K562 (cell line): Measurements from ENCODE around the gene CH25H. TPM values are rescaled to one million over a fixed set of nuclear protein-coding genes. Genes with fewer than 3 reads are reported as not detected.

Source experiments
- ATAC-seq: fragments of 200-7000 bp; cut with Tn5 transposase; 3 replicates; pipeline ENCODE4 v1.9.1; 2020; ENCODE audit warnings: moderate library complexity
- BruUV-seq: library from RNA; stranded (reverse); fragments of 400-500 nt; replicated peaks from 2 replicates; lab custom pipeline; 2021; lab: Mats Ljungman, UMichigan
- CTCF ChIA-PET: fragments of 300-600 bp; formaldehyde crosslinking; extraction: SDS; loops from one replicate; lab custom pipeline; 2021; ENCODE audit warnings: low intra/inter-chr PET ratio; lab: Yijun Ruan, JAX
- POLR2A ChIA-PET: fragments of 300-600, 350-650 bp; sonication (Branson Sonifier 250); formaldehyde crosslinking; extraction: SDS; loops from one replicate; lab custom pipeline; 2021; ENCODE audit warnings: antibody characterized with exemption, inconsistent platforms; lab: Yijun Ruan, JAX
- DNase-seq, 4 experiments: peaks; one replicate each; pipeline versions ENCODE4 v3.0.0 to v3.0.0-alpha.2; 2011 to 2018; ENCODE audit warnings: low spot score in 3 of 4, mixed read lengths in 3 of 4; ENCODE audit errors: extremely low read depth in 1 of 4
- FAIRE-seq: peaks from 2 replicates; lab custom pipeline; 2011; peaks lifted over from hg19 to GRCh38; lab: Jason Lieb, UNC
- H2AFZ ChIP-seq: 2 replicates; pipeline ENCODE4 v1.6.0; 2011; ENCODE audit warnings: low read depth, low read length, control low read depth, inconsistent platforms
- H3K27ac ChIP-seq: fragments of 200-600 bp; 3 replicates; pipeline ENCODE4 v1.8.0; 2011; ENCODE audit warnings: low read depth, mild to moderate bottlenecking, control low read depth, inconsistent platforms, low read length, moderate library complexity, mixed read lengths; ENCODE audit errors: extremely low read depth
- H3K27me3 ChIP-seq, 2 experiments: fragments of 300-600 bp in 1 of 2; 2 replicates in 1 of 2; 3 replicates in 1 of 2; pipeline versions ENCODE4 v1.6.0 to v1.8.0; 2011; ENCODE audit warnings: inconsistent platforms in 2 of 2, low read length in 2 of 2, mild to moderate bottlenecking in 1 of 2, mixed read lengths in 1 of 2, moderate library complexity in 1 of 2; ENCODE audit not compliant: control insufficient read depth in 2 of 2, insufficient read depth in 2 of 2
- H3K36me3 ChIP-seq: fragments of 300-600 bp; 3 replicates; pipeline ENCODE4 v1.8.0; 2011; ENCODE audit warnings: mild to moderate bottlenecking, low read length, inconsistent platforms; ENCODE audit not compliant: control insufficient read depth, insufficient read depth
- H3K4me1 ChIP-seq, 2 experiments: fragments of 200-600 bp in 1 of 2; replicated peaks in 1 of 2; 2 replicates in 1 of 2; 3 replicates in 1 of 2; pipeline versions ENCODE4 v1.5.1 to v1.8.0; 2011; ENCODE audit warnings: inconsistent platforms in 2 of 2, low read length in 2 of 2, mild to moderate bottlenecking in 1 of 2, mixed read lengths in 1 of 2, moderate library complexity in 1 of 2; ENCODE audit not compliant: control insufficient read depth in 2 of 2, insufficient read depth in 2 of 2
- H3K4me2 ChIP-seq: 2 replicates; pipeline ENCODE4 v1.6.1; 2011; ENCODE audit warnings: low read length, control low read depth, inconsistent platforms, mixed read lengths; ENCODE audit not compliant: insufficient read depth
- H3K4me3 ChIP-seq: fragments of 200-600 bp; sonication (generic), shearing (Covaris generic); 2 replicates; pipeline ENCODE4 v1.5.1; 2016; ENCODE audit warnings: control low read depth, inconsistent platforms
- H3K79me2 ChIP-seq: fragments of 200-600 bp; 3 replicates; pipeline ENCODE4 v1.8.0; 2011; ENCODE audit warnings: low read length, inconsistent platforms; ENCODE audit not compliant: control insufficient read depth, insufficient read depth
- H3K9ac ChIP-seq, 2 experiments: 2 replicates each; pipeline versions ENCODE4 v1.6.0 to v1.6.1; 2011; ENCODE audit warnings: low read depth in 2 of 2, low read length in 2 of 2, control low read depth in 1 of 2, inconsistent platforms in 1 of 2, mild to moderate bottlenecking in 1 of 2, mixed read lengths in 1 of 2; ENCODE audit not compliant: insufficient read depth in 1 of 2
- H3K9me1 ChIP-seq: one replicate; pipeline ENCODE4 v1.6.0; 2011; ENCODE audit warnings: inconsistent platforms, mild to moderate bottlenecking, low read length, moderate library complexity; ENCODE audit not compliant: control insufficient read depth, insufficient read depth
- H3K9me3 ChIP-seq: replicated peaks from 2 replicates; pipeline ENCODE4 v1.5.1; 2011; ENCODE audit warnings: low read depth, low read length, inconsistent platforms; ENCODE audit not compliant: control insufficient read depth, insufficient read depth
- H4K20me1 ChIP-seq: replicated peaks from 2 replicates; pipeline ENCODE4 v1.6.1; 2011; ENCODE audit warnings: low read length, inconsistent platforms, mixed read lengths; ENCODE audit not compliant: control insufficient read depth, insufficient read depth
- CTCF ChIP-seq, 3 experiments: IDR thresholded peaks in 2 of 3; conservative IDR thresholded peaks in 1 of 3; 2 replicates each; pipeline ENCODE4 v1.5.1; 2011 to 2012; ENCODE audit warnings: low read length in 3 of 3, mild to moderate bottlenecking in 3 of 3, control low read depth in 2 of 3, improper control_type of control experiment in 1 of 3, inconsistent platforms in 1 of 3, low read depth in 1 of 3, mixed read lengths in 1 of 3, moderate library complexity in 1 of 3; ENCODE audit not compliant: insufficient read depth in 2 of 3
- FOXA1 ChIP-seq: fragments of 450-650 bp; IDR thresholded peaks from 2 replicates; pipeline ENCODE4 v1.6.1; 2016; ENCODE audit warnings: mild to moderate bottlenecking, borderline replicate concordance
- IRF2 ChIP-seq: sonication (generic); formaldehyde crosslinking; IDR thresholded peaks from 2 replicates; pipeline ENCODE4 v1.8.1; 2022; ENCODE audit warnings: mild to moderate bottlenecking, missing genetic modification reagents
- KLF16 ChIP-seq: IDR thresholded peaks from 2 replicates; pipeline ENCODE4 v1.6.1; 2016; ENCODE audit warnings: antibody characterized with exemption
- MLX ChIP-seq, 2 experiments: fragments of 450-650 bp in 1 of 2; sonication (generic) in 1 of 2; formaldehyde crosslinking; conservative IDR thresholded peaks; 2 replicates each; pipeline versions ENCODE4 v1.4.0 to v1.8.1; 2020 to 2022; ENCODE audit warnings: mild to moderate bottlenecking in 1 of 2, missing genetic modification reagents in 1 of 2
- NR2F6 ChIP-seq: fragments of 450-650 bp; formaldehyde crosslinking; IDR thresholded peaks from 2 replicates; pipeline ENCODE4 v1.4.0; 2020; ENCODE audit warnings: mild to moderate bottlenecking
- PML ChIP-seq: IDR thresholded peaks from 2 replicates; pipeline ENCODE4 v1.6.1; 2012; ENCODE audit warnings: low read length, inconsistent platforms
- RREB1 ChIP-seq: fragments of 250-450 bp; sonication (Bioruptor Pico); IDR thresholded peaks from 2 replicates; pipeline ENCODE4 v1.4.0; 2020
- TGIF2 ChIP-seq: sonication (generic); formaldehyde crosslinking; IDR thresholded peaks from 2 replicates; pipeline ENCODE4 v1.8.1; 2022; ENCODE audit warnings: mild to moderate bottlenecking, missing genetic modification reagents, moderate library complexity
- TOE1 ChIP-seq, 2 experiments: fragments of 450-650 bp in 1 of 2; sonication (generic) in 1 of 2; formaldehyde crosslinking in 1 of 2; IDR thresholded peaks; 2 replicates each; pipeline versions ENCODE4 v1.7.1 to v1.8.0; 2016 to 2022; ENCODE audit warnings: borderline replicate concordance in 2 of 2, mild to moderate bottlenecking in 2 of 2, antibody characterized with exemption in 1 of 2, inconsistent platforms in 1 of 2, low read depth in 1 of 2, missing genetic modification reagents in 1 of 2, moderate library complexity in 1 of 2
- ZFP36 ChIP-seq: fragments of 150-350 bp; IDR thresholded peaks from 2 replicates; pipeline ENCODE4 v1.6.1; 2018; ENCODE audit warnings: low read length, low read depth; ENCODE audit not compliant: partially characterized antibody
- ZNF143 ChIP-seq: sonication (generic); formaldehyde crosslinking; IDR thresholded peaks from 2 replicates; pipeline ENCODE4 v1.9.0; 2022; ENCODE audit warnings: mild to moderate bottlenecking, missing genetic modification reagents
- ZNF274 ChIP-seq: IDR thresholded peaks from 2 replicates; pipeline ENCODE4 v1.6.1; 2011; ENCODE audit warnings: low read depth, mild to moderate bottlenecking, low read length, moderate library complexity, borderline replicate concordance
- in situ Hi-C: fragments of 300-500 bp; cut with MboI; formaldehyde crosslinking; loops from 4 replicates; pipeline ENCODE4 v1.15.0; 2018; ENCODE audit warnings: inconsistent platforms, mixed read lengths
- intact Hi-C: fragments of 100-400 bp; cut with micrococcal nuclease; formaldehyde crosslinking; loops from 2 replicates; pipeline ENCODE4 v1.14.2; 2022
- polyA plus RNA-seq, 8 experiments: library from polyadenylated mRNA; depleted of rRNA in 4 of 8; stranded (reverse) in 5 of 8; unstranded in 3 of 8; fragments of >200 nt; fragmentation: Nextera tagmentation in 2 of 8; fragmentation: Illumina TruSeq in 1 of 8; extraction: Ambion mirVana in 2 of 8; extraction: Trizol in 1 of 8; gene quantifications; 2 replicates each; pipeline versions ENCODE4 v1.2.1 to v1.2.3, GENCODE V29; 2011 to 2014; ENCODE audit warnings: inconsistent platforms in 1 of 8, missing spikeins in 1 of 8
- total RNA-seq, 7 experiments: library from RNA; depleted of rRNA in 6 of 7; stranded (reverse); fragments of >200 nt in 6 of 7; fragmentation: Illumina TruSeq in 2 of 7; extraction: Trizol in 2 of 7; gene quantifications; 2 replicates each; pipeline versions ENCODE4 v1.2.1 to v1.2.3, GENCODE V29; 2011 to 2021; ENCODE audit warnings: low replicate concordance in 1 of 7
- TF ChIP-seq, protein P1 (sequence below): sonication (generic); formaldehyde crosslinking; IDR thresholded peaks from 2 replicates; pipeline ENCODE4 v1.8.0; 2022; ENCODE audit warnings: missing genetic modification reagents, mild to moderate bottlenecking, moderate library complexity, borderline replicate concordance

Gene CH25H
- total and polyA plus RNA-seq, 9 of the 15 experiments (the other 6 are each of a cell fraction or from before 2014, with no cell fraction given) = not detected

DNA sequence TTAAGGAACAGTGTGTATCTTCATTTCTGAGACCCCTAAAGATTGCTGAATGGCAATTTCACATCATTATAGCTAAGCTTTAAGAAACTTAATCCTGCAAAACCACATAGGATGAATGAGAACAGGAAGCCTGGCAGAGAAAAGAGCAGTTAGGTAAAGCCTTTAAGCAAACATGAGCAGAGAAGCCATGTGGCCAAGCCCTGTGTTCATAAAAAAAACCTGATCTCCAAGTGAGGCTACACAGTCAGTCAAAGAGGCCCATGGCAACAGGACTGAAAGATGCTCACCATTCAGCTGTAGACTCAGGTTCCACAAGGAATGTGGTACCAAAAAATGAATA lies 35.2 kb upstream of the CH25H start:
- POLR2A ChIA-PET = no interaction called here
- H3K9me1 ChIP-seq = no peaks in the 10 kb centered on the region
- in situ Hi-C loops = no loop called here
- CTCF ChIA-PET = no interaction called here
- H2AFZ ChIP-seq = no peak overlapping the region
- no peak overlapping the region for H3K9ac ChIP-seq
- no peak for FAIRE-seq
- H3K36me3 ChIP-seq = no peaks in the 10 kb centered on the region
- intact Hi-C loops = no loop called here
- H3K9me3 ChIP-seq = no peaks in the 10 kb centered on the region
- H3K4me3 ChIP-seq = no peak overlapping the region
- no peaks in the 10 kb centered on the region for H3K79me2 ChIP-seq
- no peaks in the 10 kb centered on the region for H4K20me1 ChIP-seq
- no peaks in the 10 kb centered on the region for H3K27me3 ChIP-seq
- no peak for DNase-seq
- no peak overlapping the region for H3K27ac ChIP-seq
- H3K4me2 ChIP-seq = no peak overlapping the region
- ATAC-seq = no peak
- no TSS peak for BruUV-seq
- H3K4me1 ChIP-seq = no peaks in the 10 kb centered on the region; a peak in 1 of 5 replicates
- TF ChIP-seq ZFP36 = no peak
- TF ChIP-seq ZNF274 = no peak
- no peak for TF ChIP-seq MLX (CRISPR knock-in tag; conservative IDR thresholded peaks at IDR 0.05)
- no peak for TF ChIP-seq TGIF2
- TF ChIP-seq IRF2 (CRISPR knock-in tag) = no peak
- no peak for TF ChIP-seq TOE1 (IDR thresholded peaks at IDR 0.05; ENCODE audit: borderline replicate concordance)
- no peak for TF ChIP-seq TOE1 (CRISPR knock-in tag; IDR thresholded peaks at IDR 0.05; ENCODE audit: borderline replicate concordance, low read depth)
- no peak for TF ChIP-seq KLF16
- TF ChIP-seq, protein P1, sequence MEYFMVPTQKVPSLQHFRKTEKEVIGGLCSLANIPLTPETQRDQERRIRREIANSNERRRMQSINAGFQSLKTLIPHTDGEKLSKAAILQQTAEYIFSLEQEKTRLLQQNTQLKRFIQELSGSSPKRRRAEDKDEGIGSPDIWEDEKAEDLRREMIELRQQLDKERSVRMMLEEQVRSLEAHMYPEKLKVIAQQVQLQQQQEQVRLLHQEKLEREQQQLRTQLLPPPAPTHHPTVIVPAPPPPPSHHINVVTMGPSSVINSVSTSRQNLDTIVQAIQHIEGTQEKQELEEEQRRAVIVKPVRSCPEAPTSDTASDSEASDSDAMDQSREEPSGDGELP (CRISPR knock-in tag) = no peak
- TF ChIP-seq RREB1 (CRISPR knock-in tag) = no peak
- no peak for TF ChIP-seq PML
- TF ChIP-seq ZNF143 (CRISPR knock-in tag) = no peak
- TF ChIP-seq FOXA1 = no peak
- TF ChIP-seq CTCF (IDR thresholded peaks at IDR 0.05 in 2 of 3, conservative IDR thresholded peaks at IDR 0.05 in 1 of 3; ENCODE audit: insufficient read depth in 2 of 3, low read depth in 1 of 3, low read length in 3 of 3) = no peak
- TF ChIP-seq NR2F6 = no peak
